Renal cortical epithelial cell (primary cell): ENCODE results near the gene DUS2. TPM values are rescaled to one million over a fixed set of nuclear protein-coding genes. Genes with fewer than 3 reads are reported as not detected.

Source experiments
- DNase-seq: peaks from one replicate; pipeline ENCODE4 v3.0.0-alpha.2; 2011; ENCODE audit warnings: low read depth
- total RNA-seq: library from RNA; depleted of rRNA; stranded (reverse); fragments of >200 nt; gene quantifications from 2 replicates; pipeline ENCODE4 v1.2.3, GENCODE V29; 2014

Gene DUS2
- total RNA-seq, 1 donor from 2014 or later, result 19.0 TPM

DNA sequence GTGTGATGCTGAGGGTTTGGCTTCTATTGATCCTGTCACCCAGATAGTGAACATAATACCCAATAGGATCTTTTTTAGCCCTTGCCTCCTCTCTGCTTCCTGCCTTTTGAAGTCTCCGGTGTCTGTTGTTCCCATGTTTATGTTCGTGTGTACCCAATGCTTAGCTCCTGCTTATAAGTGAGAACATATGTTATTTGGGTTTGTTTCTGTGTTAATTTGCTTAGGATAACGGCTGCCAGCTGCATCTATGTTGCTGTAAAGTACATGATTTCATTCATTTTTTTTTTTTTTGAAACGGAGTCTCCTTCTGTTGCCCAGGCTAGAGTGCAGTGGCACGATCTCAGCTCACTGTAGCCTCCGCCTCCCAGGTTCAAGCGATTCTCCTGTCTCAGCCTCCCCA lies 23.0 kb downstream of the DUS2 start:
- no peak for DNase-seq

DNA sequence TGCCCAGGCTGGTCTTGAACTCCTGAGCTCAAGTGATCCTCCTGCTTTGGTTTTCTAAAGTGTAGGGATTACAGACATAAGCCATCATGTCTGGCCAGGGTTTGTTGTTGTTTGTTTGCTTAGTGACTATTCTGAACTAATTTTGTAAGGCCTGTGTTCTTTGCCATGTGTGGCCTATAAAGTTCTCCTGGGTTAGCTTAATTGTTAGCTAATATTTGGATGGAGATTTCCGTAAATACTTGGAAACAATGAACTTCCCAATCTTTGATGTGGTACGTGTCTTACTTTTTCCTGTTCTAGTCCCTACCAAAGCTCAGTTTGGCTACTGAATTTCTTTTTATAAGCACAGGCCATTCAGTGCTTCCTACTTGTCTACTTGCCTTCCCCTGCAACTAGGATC lies 24.9 kb downstream of the DUS2 start:
- DNase-seq, result no peak

DNA sequence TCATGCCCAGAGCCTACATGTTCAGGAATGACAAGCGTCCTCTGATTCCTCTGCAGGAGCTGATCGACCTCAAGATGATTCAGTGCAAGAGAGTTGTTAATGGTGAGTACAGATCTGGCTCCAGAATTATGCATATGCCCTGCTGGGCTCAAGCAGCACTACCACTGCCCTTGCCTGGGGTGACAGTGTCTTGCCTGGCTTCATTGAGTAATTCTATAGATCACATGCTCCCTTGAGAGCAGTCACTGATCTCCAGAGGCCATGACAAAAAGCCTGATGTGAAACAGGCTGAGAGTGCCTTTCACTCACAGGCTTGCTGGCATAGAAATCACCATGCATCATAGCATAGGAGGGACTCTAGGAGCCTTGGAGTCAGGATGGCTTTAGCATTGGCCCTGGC lies 26.4 kb downstream of the DUS2 start:
- DNase-seq, result no peak

DNA sequence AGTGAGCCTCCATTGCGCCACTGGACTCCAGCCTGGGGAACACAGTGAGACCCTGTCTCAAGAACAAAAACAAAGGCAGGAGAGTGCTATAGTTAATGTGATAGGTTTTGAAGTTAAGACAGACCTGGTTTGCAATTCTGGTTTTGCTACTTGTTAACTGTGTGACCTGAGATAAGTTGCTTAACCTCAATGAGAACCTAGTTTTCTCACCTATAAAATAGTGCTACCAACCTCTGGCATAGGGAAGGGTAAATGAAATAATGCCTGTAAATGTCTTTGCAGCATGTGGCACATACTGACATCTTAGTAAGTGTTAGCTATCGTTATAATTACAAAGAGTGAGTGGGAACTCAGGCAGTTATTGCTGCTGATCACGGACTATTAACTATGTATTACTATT lies 32.3 kb downstream of the DUS2 start:
- no peak for DNase-seq

DNA sequence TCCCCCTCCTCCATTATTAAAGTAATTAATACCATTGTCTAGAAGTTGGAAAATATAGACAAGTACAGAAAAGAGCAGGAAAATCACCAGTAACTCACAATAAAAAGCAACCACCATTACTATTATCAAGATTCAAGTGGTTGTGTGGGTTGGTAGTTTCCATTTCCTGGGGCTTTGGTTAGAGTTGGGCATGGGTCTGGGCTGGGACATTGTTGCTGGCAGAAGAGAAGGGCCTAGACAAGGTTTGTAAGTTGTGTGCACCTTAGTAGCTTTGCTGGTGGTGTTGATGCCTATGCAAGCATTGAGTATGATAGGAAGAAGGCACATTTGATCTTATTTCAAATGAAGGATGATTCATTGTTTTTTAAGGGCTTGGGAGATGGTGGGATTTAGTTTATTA lies 36.7 kb downstream of the DUS2 start:
- DNase-seq, result no peak

DNA sequence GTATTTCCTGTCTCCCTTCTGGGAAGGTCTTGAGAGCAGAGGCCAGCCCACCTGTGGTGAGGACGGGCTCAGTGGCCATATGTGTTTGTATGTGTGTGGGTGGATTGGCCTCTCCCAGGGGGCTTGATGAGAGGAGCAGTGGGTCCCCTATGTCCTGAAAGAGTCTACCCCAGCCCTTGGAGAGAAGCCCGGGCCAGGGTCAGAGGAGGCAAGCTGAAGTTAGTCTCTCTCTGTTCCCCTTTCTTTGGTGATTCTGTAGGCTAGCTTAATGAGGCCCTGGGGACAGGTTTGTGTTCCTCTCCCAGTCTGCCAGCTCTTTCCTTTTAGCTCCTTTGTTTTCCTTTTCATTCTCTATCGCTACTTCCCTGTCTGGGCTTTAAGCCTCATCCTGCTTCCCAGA lies 38.3 kb downstream of the DUS2 start:
- DNase-seq, result no peak

DNA sequence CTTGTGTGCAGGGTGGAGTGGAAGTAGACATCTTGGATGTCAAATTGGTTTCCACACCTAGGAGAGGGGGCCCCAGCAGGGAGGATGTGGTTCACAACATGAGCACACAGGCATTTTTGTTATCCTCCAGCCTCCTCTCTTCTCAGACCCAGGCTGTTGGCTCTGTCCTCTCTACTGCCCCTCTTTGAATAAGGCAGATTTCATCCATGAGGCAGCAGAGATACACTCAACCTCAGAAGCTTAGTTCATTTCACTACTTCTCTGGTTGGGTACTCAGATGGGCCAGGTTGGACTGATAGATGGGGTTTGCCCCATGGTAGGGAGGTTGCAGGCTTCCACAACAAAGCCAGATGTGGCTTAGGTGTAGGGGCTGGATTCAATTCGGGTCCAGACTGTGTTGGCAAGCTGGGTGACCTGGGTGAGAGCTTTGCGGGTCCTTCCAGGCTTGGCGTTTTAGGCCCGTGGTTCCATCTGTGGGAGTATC lies 39.9 kb downstream of the DUS2 start:
- no peak for DNase-seq

DNA sequence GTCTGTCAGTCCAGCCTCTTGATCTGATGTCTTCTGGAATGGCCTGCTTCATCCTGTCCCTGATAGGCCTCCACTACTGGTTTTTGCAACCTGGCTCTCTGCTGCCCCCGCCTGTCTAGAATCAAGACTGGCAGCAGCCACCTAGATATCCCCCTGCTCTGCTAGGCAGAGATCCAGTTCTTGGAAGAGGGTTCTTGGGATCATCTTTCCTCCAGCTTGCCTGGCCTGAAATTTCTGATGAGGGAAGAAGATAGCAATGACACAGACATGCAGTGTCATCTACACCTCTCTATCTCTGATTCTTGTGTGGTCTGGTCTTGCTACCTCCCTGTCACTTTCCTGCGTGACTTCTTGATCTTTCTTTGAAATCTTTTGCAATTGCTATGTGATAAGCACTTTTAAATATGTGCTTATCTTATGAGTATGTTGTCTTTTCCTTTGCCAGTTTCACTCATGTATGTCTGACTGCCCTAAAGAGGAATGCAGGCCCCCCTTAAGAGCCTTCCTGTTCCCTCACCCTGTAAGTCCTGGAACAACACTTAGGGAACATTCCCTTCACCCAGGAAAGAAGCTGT lies 41.8 kb downstream of the DUS2 start:
- DNase-seq, result peak; percentile 51

DNA sequence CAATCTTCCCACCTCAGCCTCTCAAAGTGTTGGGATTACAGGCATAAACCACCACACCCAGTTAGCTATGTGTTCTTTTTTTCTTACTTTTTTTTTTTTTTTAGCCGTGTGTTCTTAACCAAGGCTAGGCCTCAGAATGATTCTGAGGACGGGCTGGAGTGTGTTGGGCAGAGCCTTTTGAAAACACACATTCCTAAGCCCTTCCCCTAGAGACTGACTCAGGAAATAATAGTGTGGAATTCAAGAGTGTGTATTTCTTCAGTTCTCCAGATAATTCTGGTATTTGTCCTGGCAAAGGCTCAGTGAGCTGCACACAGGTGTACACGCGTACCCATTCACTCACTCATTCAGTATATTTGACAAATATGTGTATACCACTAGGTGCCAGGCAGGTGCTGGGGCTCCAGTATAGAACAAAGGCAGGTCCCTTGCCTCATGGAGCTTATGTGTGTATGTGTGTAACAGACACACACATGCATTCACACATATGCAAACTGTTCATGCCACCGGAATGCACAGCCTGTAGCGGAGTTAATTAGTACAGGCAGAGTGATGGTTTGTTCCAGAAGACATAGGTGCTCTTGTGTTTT lies 42.7 kb downstream of the DUS2 start:
- DNase-seq, result peak; percentile 6

DNA sequence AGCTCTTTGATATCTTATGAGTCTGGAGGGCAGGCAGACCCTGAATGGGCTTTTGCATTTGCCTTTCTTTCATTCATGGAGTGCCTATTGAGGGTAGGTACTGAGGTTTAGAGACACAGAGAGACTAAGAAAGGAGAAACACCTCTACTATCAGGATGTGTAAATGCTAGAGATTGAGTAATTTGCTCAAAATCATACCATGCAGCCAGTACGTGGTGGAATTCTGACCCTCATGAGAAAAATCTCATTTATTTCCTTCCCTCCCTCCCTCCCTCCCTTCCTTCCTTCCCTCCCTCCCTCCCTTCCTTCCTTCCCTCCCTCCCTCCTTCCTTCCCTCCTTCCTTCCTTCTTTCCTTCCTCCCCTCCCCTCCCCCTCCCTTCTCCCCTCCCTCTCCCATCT lies 43.7 kb downstream of the DUS2 start:
- no peak for DNase-seq

DNA sequence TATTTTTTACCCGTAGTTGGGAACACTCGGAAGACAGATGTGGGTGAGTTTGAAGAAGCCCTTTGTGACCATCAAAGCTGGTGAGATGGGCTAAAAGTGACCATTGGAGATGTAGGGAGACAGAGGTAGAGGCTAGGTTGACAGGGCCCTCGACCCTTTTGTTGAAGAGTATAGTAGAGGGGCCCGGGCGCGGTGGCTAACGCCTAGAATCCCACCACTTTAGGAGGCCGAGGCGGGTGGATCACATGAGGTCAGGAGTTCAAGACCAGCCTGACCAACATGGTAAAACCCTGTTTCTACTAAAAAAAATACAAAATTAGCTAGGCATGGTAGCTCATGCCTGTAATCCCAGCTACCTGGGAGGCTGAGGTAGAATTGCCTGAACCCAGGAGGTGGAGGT lies 45.8 kb downstream of the DUS2 start:
- no peak for DNase-seq

DNA sequence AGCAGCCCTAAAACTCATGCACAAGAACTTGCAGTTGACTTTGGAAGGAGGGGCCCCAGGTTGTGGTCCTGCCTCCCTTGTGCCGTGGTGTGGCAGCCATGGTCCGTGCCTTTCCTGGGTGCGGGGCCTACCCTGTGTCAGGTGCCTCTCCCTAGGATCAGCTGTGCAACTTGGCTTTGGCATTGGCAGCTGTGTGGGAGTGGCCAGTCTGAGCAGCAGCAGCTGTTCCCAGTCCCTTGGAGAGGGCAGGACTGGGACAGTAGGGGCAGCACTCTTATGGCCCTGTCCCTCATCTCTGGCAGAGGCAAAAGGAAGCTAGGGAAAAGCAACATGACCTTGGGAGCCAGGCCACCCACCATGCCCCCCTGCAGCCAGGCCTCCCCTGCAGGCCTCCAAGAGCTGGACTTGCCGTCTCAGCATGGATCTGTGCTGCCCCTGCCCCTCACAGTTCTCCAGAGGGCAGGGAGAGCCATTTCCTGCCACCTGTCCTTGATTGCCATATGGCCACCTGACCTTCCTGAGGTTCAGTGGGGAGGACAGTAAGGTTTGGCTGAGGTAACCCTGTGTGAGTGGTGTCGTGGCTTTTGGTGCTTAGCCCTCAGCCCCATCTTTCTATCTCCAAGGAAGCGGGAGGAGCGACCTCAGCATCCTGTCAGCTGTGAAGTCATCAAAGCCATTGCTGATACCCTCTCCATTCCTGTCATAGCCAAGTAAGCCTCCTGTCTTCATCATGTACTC lies 46.6 kb downstream of the DUS2 start:
- no peak for DNase-seq

DNA sequence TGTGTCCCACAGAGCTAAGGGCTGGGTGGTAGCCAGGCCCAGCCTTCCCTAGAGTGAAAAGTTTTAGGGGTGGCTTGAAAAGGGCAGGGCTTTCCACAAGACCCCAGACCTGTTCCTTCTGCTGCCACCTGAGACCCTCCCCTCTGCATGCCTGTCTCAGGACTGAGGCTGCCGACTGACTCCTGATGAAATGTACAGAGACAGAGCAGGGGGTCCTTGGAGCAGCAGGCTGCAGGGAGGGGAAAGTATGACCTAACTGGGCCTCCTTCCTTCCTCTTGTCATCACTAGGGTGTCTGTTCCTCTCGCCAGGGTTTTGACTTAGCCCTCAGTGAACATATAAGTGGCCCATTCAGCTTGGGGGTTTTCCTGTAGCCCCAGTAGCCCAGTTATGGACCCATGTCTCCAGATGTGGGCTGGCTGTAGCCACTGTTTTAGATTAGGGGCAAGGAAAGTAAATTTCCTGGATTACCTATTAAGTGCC lies 47.2 kb downstream of the DUS2 start:
- DNase-seq, result no peak

DNA sequence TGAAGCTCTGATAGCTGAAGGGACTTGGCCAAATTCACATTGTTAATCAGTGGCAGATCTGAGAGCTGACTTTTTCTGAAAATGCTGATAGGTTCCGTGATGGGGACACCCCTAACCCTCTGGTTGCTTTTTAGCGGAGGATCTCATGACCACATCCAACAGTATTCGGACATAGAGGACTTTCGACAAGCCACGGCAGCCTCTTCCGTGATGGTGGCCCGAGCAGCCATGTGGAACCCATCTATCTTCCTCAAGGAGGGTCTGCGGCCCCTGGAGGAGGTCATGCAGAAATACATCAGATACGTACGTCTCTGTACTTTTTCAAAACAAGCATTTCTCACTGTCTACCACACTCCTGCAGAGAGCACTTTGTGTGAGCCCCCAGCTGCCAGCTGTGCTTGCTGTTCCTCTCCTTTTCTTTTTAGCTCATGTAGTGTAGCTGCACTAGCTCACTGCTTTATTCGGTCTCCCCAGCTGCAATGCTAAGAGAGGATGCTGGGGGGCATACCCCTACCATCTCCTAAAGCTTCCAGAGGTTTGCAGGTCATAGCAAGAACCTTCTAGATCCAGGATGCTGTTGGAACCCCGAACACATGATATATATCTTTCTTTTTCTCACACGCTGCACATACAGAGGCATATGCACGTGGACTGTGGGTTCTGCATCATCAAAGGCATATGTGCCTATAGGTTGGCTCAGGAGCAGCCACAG lies 47.9 kb downstream of the DUS2 start:
- no peak for DNase-seq

DNA sequence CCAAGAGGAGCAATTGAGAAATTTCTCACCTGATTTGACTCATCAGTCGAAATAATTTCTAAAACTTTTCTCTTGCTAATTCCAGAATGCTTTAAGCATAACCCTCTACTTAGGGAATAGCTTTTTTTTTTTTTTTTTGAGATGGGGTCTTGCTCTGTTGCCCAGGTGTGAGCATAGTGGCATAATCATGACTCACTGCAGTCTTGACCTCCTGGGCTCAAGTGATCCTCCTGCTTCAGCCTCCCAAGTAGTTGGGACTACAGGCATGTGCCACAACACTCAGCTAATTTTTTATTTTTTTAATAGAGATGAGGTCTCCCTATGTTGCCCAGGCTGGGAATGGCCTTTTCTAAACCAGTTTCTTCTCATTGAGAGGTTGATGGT lies 48.4 kb downstream of the DUS2 start:
- no peak for DNase-seq

DNA sequence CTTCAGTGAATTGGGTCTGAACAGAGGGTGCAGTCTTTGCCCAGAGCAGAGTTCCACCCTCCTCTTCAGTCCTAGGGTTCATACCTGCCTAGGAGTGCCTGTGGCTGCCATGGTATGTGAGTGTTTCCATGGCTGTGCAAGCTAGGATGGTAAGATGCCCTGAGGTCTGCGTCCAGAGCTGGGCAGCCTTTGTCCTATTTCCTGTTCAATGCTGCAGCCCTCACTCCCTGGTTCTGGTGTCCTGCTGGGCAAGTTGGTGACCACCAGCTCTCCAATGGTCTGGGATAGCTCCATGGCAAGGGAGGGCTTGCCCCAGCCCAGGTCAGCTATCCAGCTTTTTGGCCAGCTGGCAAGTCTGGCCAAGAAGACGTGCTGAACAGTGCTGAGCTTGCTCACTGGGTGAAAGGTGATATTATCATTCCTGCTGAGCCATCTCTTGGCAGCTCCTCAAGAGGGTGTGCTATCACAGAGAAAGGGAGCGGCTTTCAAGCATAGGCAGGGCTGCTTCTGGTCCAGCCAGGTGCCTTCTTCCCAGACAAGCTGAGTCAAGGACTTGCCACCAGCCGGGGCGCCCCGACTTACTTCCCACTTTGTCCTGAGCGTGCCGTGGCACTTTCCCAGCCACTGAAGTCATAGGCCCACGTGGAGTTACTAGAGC lies 49.1 kb downstream of the DUS2 start:
- DNase-seq, result peak; percentile 55

DNA sequence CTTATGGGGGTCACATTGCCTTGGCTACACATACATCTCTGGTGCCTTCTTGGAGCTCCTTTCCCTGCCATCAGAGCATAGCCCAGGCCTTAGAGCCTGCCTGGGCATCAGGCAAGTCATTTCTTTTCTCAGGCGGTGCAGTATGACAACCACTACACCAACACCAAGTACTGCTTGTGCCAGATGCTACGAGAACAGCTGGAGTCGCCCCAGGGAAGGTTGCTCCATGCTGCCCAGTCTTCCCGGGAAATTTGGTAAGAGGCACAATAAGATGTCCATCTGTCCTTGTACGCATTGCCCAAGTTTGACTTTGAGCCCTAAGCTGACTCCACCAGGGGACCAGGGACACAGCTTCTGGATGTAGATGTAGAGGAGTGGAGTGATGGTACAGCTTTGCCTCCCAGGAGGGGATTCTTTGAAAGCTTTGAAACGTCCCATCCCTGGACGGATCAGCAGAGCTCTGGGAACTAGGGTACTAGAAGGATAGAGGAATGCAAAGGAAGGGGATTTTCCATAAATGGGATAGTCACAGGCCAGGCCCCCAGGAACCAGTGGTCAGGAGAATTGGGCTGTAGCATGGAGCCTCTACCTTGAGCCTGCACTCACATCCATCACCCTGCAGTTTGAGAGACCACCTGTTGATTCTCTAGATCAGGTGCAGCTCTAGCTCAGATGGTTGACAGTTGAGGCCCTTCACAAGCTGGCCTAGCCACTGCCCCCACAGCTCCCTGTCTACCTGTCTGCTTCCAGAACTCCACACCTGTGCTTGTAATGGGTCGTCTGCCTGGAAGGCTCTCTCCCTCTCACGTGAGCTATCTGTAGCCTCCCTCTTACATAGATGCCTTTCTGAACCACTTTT lies 51.0 kb downstream of the DUS2 start:
- no peak for DNase-seq

DNA sequence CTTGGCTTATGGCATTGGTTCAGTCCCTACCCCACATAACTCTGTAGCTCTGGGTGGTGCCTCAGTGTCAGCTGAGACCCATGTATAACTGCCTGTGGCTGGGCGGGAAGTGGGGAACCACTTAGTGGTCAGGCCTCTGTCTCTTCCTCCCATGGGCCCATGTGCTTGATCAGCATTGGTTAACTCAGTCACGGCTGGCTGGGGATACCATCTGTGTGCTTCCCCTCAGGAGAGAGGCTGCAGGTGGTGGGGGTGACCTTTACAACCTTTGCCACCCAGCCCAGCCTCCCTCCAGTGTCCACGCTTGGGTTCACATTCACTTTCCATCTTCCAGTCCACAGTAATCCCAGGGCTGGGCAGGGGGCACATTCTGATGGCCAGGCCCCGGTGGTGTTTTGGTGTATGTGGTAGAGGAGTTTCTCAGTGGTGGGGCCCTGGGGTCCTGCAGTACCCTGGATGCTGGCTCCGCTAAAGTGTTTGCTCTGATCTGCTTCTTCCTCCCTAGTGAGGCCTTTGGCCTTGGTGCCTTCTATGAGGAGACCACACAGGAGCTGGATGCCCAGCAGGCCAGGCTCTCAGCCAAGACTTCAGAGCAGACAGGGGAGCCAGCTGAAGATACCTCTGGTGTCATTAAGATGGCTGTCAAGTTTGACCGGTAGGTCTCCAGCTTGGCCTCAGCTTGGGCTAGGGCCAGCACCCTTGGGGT lies 51.9 kb downstream of the DUS2 start:
- DNase-seq, result no peak

DNA sequence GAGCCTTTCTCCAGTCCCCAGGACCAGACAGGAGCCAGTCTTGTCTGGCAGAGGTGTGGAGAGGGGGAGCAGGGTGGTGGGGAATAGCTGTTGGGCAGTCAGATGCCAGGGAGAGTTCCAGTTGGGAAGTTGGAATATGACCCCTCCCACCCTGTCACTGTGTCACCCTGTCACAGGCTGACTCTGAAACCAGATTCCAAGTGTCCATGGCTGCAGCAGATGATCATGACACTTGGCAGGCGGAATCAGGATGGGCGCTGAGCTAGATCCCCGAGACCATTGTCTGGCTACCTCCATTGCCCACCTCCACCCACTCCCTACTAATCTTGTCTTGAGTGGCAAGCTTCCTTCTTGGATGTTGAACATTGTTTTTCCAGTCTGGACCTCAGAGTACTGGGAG lies 52.9 kb downstream of the DUS2 start:
- no peak for DNase-seq

DNA sequence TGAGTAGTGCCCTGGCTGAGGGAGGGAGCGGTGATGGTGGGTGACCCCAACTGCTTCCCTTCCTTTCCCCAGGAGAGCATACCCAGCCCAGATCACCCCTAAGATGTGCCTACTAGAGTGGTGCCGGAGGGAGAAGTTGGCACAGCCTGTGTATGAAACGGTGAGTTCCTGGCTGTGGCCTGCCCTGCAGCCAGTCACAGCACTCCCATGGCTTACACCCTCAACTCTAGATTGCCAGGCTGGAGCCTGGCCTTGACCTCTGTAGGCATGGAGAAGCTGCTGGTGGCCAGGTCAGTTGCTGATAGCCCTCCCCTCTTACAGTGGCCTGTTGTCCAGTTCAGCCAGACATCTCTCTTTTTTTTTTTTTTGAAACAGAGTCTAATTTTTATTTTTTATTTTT lies 53.5 kb downstream of the DUS2 start:
- no peak for DNase-seq
